CD14-positive monocyte (primary cell): ENCODE data around the gene HNRNPH2. TPM values are rescaled to one million over a fixed set of nuclear protein-coding genes. Genes with fewer than 3 reads are reported as not detected.

Experiments used
- DNase-seq, 3 donors: peaks; one replicate each; pipeline ENCODE4 v3.0.0-alpha.2; 2011 to 2022
- H2AFZ ChIP-seq: 2 replicates; pipeline ENCODE4 v1.6.0; 2012; ENCODE audit warnings: mild to moderate bottlenecking, low read depth, low read length, inconsistent platforms; ENCODE audit not compliant: insufficient read depth, poor library complexity, severe bottlenecking
- H3K27ac ChIP-seq, 2 donors: 1 replicate in 1 of 2; 2 replicates in 1 of 2; pipeline ENCODE4 v1.5.1; 2012 to 2013; ENCODE audit warnings: low read length in 2 of 2, control low read depth in 1 of 2, inconsistent platforms in 1 of 2, low read depth in 1 of 2, mild to moderate bottlenecking in 1 of 2
- H3K27me3 ChIP-seq, 2 donors: one replicate each; pipeline versions ENCODE4 v1.6.0 to v1.6.1; 2011 to 2013; ENCODE audit warnings: low read length in 2 of 2; ENCODE audit not compliant: control insufficient read depth in 2 of 2, insufficient read depth in 2 of 2
- H3K36me3 ChIP-seq, 2 donors: replicated peaks in 1 of 2; 1 replicate in 1 of 2; 2 replicates in 1 of 2; pipeline versions ENCODE4 v1.5.1 to v1.6.1; 2012 to 2013; ENCODE audit warnings: low read length in 2 of 2, control low read depth in 1 of 2, inconsistent platforms in 1 of 2, mild to moderate bottlenecking in 1 of 2; ENCODE audit not compliant: insufficient read depth in 2 of 2, control insufficient read depth in 1 of 2
- H3K4me1 ChIP-seq, 2 donors: 1 replicate in 1 of 2; 2 replicates in 1 of 2; pipeline versions ENCODE4 v1.5.1 to v1.6.1; 2012 to 2013; ENCODE audit warnings: low read length in 2 of 2, control low read depth in 1 of 2, inconsistent platforms in 1 of 2, mild to moderate bottlenecking in 1 of 2, moderate library complexity in 1 of 2; ENCODE audit not compliant: insufficient read depth in 2 of 2, control insufficient read depth in 1 of 2
- H3K4me2 ChIP-seq: replicated peaks from 2 replicates; pipeline ENCODE3; 2012; ENCODE audit warnings: low read length, moderate library complexity, mild to moderate bottlenecking; ENCODE audit not compliant: poor library complexity, severe bottlenecking; ENCODE audit errors: extremely low read depth
- H3K4me3 ChIP-seq, 3 experiments: fragments of 200-600 bp in 1 of 3; sonication (generic) in 1 of 3; replicated peaks in 1 of 3; 1 replicate in 2 of 3; 2 replicates in 1 of 3; pipeline ENCODE4 v1.5.1; 2011 to 2013; ENCODE audit warnings: low read length in 3 of 3, mild to moderate bottlenecking in 3 of 3, control low read depth in 2 of 3, low read depth in 2 of 3, inconsistent platforms in 1 of 3, moderate library complexity in 1 of 3
- H3K79me2 ChIP-seq: 2 replicates; pipeline ENCODE4 v1.6.0; 2012; ENCODE audit warnings: mild to moderate bottlenecking, control low read depth, inconsistent platforms, low read length, moderate library complexity; ENCODE audit not compliant: insufficient read depth
- H3K9ac ChIP-seq: 2 replicates; pipeline ENCODE4 v1.6.0; 2017; ENCODE audit warnings: low read length, mild to moderate bottlenecking; ENCODE audit not compliant: insufficient read depth, poor library complexity, severe bottlenecking
- H3K9me3 ChIP-seq, 2 donors: replicated peaks in 1 of 2; 1 replicate in 1 of 2; 2 replicates in 1 of 2; pipeline versions ENCODE4 v1.5.1 to v1.6.1; 2012 to 2013; ENCODE audit warnings: low read length in 2 of 2, control low read depth in 1 of 2; ENCODE audit not compliant: control insufficient read depth in 1 of 2, insufficient read depth in 1 of 2
- H4K20me1 ChIP-seq: 2 replicates; pipeline ENCODE4 v1.6.0; 2012; ENCODE audit warnings: mild to moderate bottlenecking, low read length, control low read depth, moderate library complexity; ENCODE audit not compliant: insufficient read depth
- H3K27ac Mint-ChIP-seq, 7 donors: one replicate each; pipeline ENCODE4 v1.8.0; 2020; ENCODE audit warnings: mild to moderate bottlenecking in 7 of 7, mixed read lengths in 7 of 7, moderate library complexity in 6 of 7, inconsistent platforms in 2 of 7
- H3K27me3 Mint-ChIP-seq, 3 donors: one replicate each; pipeline ENCODE4 v1.8.0; 2021 to 2022; ENCODE audit warnings: low read depth in 3 of 3, mild to moderate bottlenecking in 3 of 3, mixed read lengths in 3 of 3, moderate library complexity in 3 of 3, inconsistent platforms in 1 of 3
- H3K36me3 Mint-ChIP-seq, 2 donors: one replicate each; pipeline ENCODE4 v1.8.0; 2020; ENCODE audit warnings: mixed read lengths in 2 of 2, inconsistent platforms in 1 of 2, mild to moderate bottlenecking in 1 of 2
- H3K4me1 Mint-ChIP-seq: one replicate; pipeline ENCODE4 v1.8.0; 2020; ENCODE audit warnings: mild to moderate bottlenecking, mixed read lengths
- H3K4me3 Mint-ChIP-seq, 2 donors: one replicate each; pipeline ENCODE4 v1.8.0; 2020; ENCODE audit warnings: mild to moderate bottlenecking in 2 of 2, mixed read lengths in 2 of 2, moderate library complexity in 1 of 2
- H3K9me3 Mint-ChIP-seq, 7 donors: one replicate each; pipeline ENCODE4 v1.8.0; 2020 to 2022; ENCODE audit warnings: mixed read lengths in 7 of 7, mild to moderate bottlenecking in 6 of 7, moderate library complexity in 6 of 7, inconsistent platforms in 2 of 7
- CTCF ChIP-seq: fragments of 200-600 bp; IDR thresholded peaks from one replicate; pipeline ENCODE4 v1.8.0; 2022; ENCODE audit warnings: antibody characterized with exemption, mild to moderate bottlenecking
- WGBS: methylation state at CpG from one replicate; pipeline ENCODE4 v1.1.5; 2013; ENCODE audit warnings: missing lambda C conversion rate; ENCODE audit not compliant: insufficient coverage; 5-methylcytosine and 5-hydroxymethylcytosine counted together
- intact Hi-C, 2 donors: fragments of 100-400 bp; cut with micrococcal nuclease; formaldehyde crosslinking; loops; one replicate each; pipeline versions ENCODE4 v1.15.0 to v1.15.1; 2023
- polyA plus RNA-seq, 3 donors: library from polyadenylated mRNA; depleted of rRNA in 1 of 3; unstranded in 2 of 3; stranded (reverse) in 1 of 3; fragments of 300-500 nt in 2 of 3; fragments of >200 nt in 1 of 3; fragmentation: Illumina TruSeq in 2 of 3; gene quantifications; 1 replicate in 2 of 3; 2 replicates in 1 of 3; pipeline ENCODE4 v1.2.3, GENCODE V29; 2012 to 2021

HNRNPH2 gene
- polyA plus RNA-seq, 3 donors = 27.7 to 163 (median 118) TPM

DNA sequence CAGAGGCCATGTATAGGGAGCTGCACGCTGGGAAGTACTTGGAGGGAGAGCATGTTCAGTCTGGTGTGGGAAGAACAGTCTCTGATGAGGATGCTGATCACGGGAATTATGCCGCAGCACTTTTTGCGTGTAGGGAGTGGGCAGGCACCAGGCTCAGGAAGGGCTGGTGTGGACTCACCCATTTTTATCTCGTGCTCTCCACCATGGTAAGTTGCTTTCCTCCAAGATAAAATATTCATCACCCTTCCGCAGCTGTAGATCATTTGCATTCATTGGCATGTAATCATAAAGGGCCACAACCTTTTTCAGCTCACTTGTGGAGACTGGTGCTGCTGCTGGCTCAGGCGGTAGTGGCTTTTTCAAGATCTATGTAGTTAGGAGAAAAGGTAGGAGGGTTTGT lies 47.6 kb upstream of the HNRNPH2 start:
- no peak overlapping the region for H3K4me2 ChIP-seq
- H3K9me3 Mint-ChIP-seq = no peaks in the 10 kb centered on the region
- no peaks in the 10 kb centered on the region for H3K79me2 ChIP-seq
- no peak for DNase-seq
- H3K9me3 ChIP-seq = no peaks in the 10 kb centered on the region
- no peaks in the 10 kb centered on the region for H3K4me1 Mint-ChIP-seq
- no peak overlapping the region for H3K27ac ChIP-seq
- intact Hi-C loops = no loop called here
- no peaks in the 10 kb centered on the region for H4K20me1 ChIP-seq
- H3K36me3 Mint-ChIP-seq = peaks cover 77 to 87% of the 10 kb centered on the region in 2 donors
- H3K4me3 ChIP-seq = no peak overlapping the region
- peak overlapping the region in 1 of 7 donors; percentile 49 for H3K27ac Mint-ChIP-seq
- 88% methylated on average over 1 of the region's 7 CpGs for WGBS
- H2AFZ ChIP-seq = no peak overlapping the region
- peaks cover 0 to 1% (median 0%) of the 10 kb centered on the region in 3 donors for H3K27me3 Mint-ChIP-seq
- no peaks in the 10 kb centered on the region for H3K4me1 ChIP-seq
- H3K4me3 Mint-ChIP-seq = no peak overlapping the region
- no peak for TF ChIP-seq CTCF
- H3K27me3 ChIP-seq = no peaks in the 10 kb centered on the region
- peaks cover 75 to 92% of the 10 kb centered on the region in 2 donors for H3K36me3 ChIP-seq
- no peak overlapping the region for H3K9ac ChIP-seq

DNA sequence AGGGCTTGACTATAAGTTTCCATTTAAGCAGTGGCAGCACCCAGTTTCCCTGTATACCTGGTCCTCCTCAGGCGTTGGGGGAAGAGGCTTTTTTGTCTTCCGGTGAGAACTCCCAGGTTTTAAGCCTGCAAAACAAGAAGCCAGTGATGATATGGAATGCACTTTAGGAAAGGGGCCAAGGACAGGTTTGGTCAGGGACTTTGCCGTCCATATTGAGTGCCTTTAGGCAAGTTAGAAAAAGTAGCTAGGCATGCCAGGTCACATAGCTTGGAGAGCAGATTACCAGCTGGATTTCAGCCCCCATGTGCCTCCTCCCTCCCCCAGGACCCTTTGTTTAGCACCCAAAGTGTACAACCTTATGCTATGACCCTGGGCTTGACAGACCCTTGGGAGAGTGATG lies 45.9 kb upstream of the HNRNPH2 start:
- H3K79me2 ChIP-seq = no peaks in the 10 kb centered on the region
- H3K36me3 Mint-ChIP-seq = peaks cover 62 to 81% of the 10 kb centered on the region in 2 donors
- H3K36me3 ChIP-seq = peaks cover 69 to 89% of the 10 kb centered on the region in 2 donors
- no peak overlapping the region for H3K27ac ChIP-seq
- peaks cover 0 to 1% (median 0%) of the 10 kb centered on the region in 3 donors for H3K27me3 Mint-ChIP-seq
- H3K9ac ChIP-seq = no peak overlapping the region
- H2AFZ ChIP-seq = no peak overlapping the region
- H3K4me3 ChIP-seq = no peak overlapping the region
- H3K4me3 Mint-ChIP-seq = no peak overlapping the region
- H3K27me3 ChIP-seq = no peaks in the 10 kb centered on the region
- H4K20me1 ChIP-seq = no peaks in the 10 kb centered on the region
- H3K4me1 Mint-ChIP-seq = no peaks in the 10 kb centered on the region
- no peaks in the 10 kb centered on the region for H3K4me1 ChIP-seq
- no peaks in the 10 kb centered on the region for H3K9me3 Mint-ChIP-seq
- intact Hi-C loops = no loop called here
- no peak for TF ChIP-seq CTCF
- no peaks in the 10 kb centered on the region for H3K9me3 ChIP-seq
- no peak overlapping the region for H3K27ac Mint-ChIP-seq
- DNase-seq = no peak
- WGBS = no CpG with 5 or more reads among the region's 3 CpGs
- H3K4me2 ChIP-seq = no peak overlapping the region
